Naive thymus-derived CD8-positive, alpha-beta T cell (primary cell): Measurements from ENCODE around the gene PGR. TPM values are rescaled to one million over a fixed set of nuclear protein-coding genes. Genes with fewer than 3 reads are reported as not detected.

Experiments
- ATAC-seq, 2 donors: fragments of 150-1000 bp; cut with Tn5 transposase in 1 of 2; sonication (Bioruptor Pico), chemical (Tn5 transposase) in 1 of 2; 1 replicate in 1 of 2; 2 replicates in 1 of 2; pipeline ENCODE4 v1.10.0; 2021; ENCODE audit warnings: mild to moderate bottlenecking in 2 of 2, moderate library complexity in 2 of 2
- POLR2A ChIA-PET: fragments of 350-600 bp; sonication (Branson Sonifier 250); formaldehyde crosslinking; loops from one replicate; lab custom pipeline; 2021; ENCODE audit warnings: antibody characterized with exemption; lab: Charles Lee
- DNase-seq, 10 donors: peaks; one replicate each; pipeline versions ENCODE4 v3.0.0 to v3.0.0-alpha.2; 2020 to 2022
- H3K27ac Mint-ChIP-seq, 10 donors: one replicate each; pipeline ENCODE4 v1.8.0; 2020 to 2022; ENCODE audit warnings: mild to moderate bottlenecking in 10 of 10, mixed read lengths in 10 of 10, moderate library complexity in 4 of 10, inconsistent platforms in 1 of 10
- H3K27me3 Mint-ChIP-seq, 5 donors: one replicate each; pipeline ENCODE4 v1.8.0; 2021 to 2022; ENCODE audit warnings: mixed read lengths in 5 of 5
- H3K36me3 Mint-ChIP-seq, 3 donors: one replicate each; pipeline ENCODE4 v1.8.0; 2020 to 2022; ENCODE audit warnings: mixed read lengths in 3 of 3, mild to moderate bottlenecking in 2 of 3, inconsistent platforms in 1 of 3
- H3K4me1 Mint-ChIP-seq, 4 donors: one replicate each; pipeline ENCODE4 v1.8.0; 2021 to 2022; ENCODE audit warnings: mixed read lengths in 4 of 4
- H3K4me3 Mint-ChIP-seq, 10 donors: one replicate each; pipeline ENCODE4 v1.8.0; 2020 to 2022; ENCODE audit warnings: mild to moderate bottlenecking in 10 of 10, mixed read lengths in 10 of 10, moderate library complexity in 6 of 10, inconsistent platforms in 1 of 10
- H3K9me3 Mint-ChIP-seq, 9 donors: one replicate each; pipeline ENCODE4 v1.8.0; 2020 to 2022; ENCODE audit warnings: mixed read lengths in 9 of 9, mild to moderate bottlenecking in 3 of 9, inconsistent platforms in 1 of 9, moderate library complexity in 1 of 9
- polyA plus RNA-seq, 3 donors: library from polyadenylated mRNA; unstranded; fragments of 300-500 nt; fragmentation: Illumina TruSeq; gene quantifications; one replicate each; pipeline ENCODE4 v1.2.3, GENCODE V29; 2021
- total RNA-seq, 8 experiments: library from RNA in 2 of 8; stranded (reverse) in 2 of 8; gene quantifications; one replicate each; pipeline ENCODE4 v1.2.3 and lab custom pipeline; 2021 to 2026

Gene PGR
- total and polyA plus RNA-seq, 5 experiments from 2014 or later: not detected

DNA sequence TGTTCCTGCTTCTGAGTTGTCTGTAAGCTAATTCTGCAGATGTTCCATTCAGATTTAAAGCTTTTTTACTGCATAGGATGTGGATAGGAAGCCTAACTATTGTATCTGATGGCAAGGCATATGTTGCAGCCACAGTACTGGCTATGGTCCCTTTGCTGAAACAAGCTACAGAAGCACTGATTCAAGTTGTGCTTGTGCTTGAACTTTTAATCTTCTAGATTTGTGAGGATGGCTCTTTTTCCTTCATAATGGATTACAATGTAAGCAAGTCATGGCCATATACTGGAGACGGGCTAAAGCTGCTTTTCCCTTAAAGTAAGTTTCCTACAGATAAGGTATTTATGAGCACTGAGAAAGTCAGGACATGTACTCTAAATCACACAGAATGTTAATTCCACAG, 138.7 kb downstream of the PGR start:
- POLR2A ChIA-PET: no interaction called here
- DNase-seq (no peak), ATAC-seq (no peak)
- Mint-ChIP-seq H3K27me3 (peaks cover 0 to 5% (median 0%) of the 10 kb centered on the region in 5 donors), H3K4me1 (peaks cover 0 to 4% (median 0%) of the 10 kb centered on the region in 4 donors), H3K36me3 (no peaks in the 10 kb centered on the region), H3K4me3 (no peak overlapping the region), H3K9me3 (peaks cover 0 to 6% (median 0%) of the 10 kb centered on the region in 9 donors), H3K27ac (no peak overlapping the region)

DNA sequence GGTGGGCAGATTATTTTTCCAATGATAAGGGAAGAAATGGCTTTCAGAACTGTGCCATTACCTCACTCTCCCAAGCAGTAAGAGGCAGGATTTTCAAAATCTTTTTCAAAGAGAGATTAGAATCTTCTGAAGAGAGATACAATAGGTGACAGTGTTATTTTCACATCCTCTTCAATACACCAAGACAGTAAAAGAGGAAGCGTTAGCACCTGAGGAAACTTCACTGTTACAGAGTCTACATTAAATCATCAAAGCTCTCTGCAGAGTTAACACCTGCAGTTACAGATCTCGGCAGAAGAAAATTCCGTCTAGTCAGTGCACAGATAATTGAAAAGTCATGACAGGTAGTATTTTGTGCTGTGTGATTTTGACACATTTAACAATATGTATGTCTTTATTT, 144.9 kb downstream of the PGR start:
- Mint-ChIP-seq H3K27ac (no peak overlapping the region), H3K36me3 (no peaks in the 10 kb centered on the region)

DNA sequence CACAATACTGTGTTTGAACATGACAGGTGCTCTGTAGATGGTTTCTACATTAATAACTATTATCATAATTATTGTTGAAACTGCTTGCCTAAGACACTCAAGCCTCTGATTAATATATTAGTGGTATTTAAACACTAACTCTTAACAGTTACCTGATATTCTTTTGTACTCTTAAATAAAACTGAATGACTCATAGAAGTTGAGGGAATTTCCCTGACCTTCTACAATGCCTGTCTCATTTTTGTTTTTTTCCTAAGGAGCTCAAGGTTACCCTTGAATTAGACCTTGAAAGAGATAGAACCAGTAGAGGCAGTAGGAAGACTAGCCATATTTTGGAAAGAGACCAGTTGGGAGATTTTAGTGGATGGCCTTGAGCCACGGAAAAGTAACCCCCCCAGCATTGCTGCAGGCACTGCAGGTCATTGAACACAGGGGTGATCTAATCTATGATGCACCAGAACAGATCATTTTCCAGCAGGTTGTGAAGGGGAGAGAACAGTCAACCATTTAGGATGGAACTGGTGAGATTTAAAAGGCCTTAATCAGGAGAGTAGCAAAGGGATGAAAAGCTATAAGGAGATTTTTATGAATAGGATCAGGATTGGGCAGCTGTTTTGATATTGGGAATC, 148.3 kb downstream of the PGR start:
- H3K27me3 Mint-ChIP-seq: peaks cover 0 to 6% (median 0%) of the 10 kb centered on the region in 5 donors
- peaks cover 0 to 5% (median 0%) of the 10 kb centered on the region in 4 donors for H3K4me1 Mint-ChIP-seq
- H3K27ac Mint-ChIP-seq: no peak overlapping the region
- POLR2A ChIA-PET: no interaction called here
- no peak overlapping the region for H3K4me3 Mint-ChIP-seq
- H3K9me3 Mint-ChIP-seq: peaks cover 0 to 9% (median 0%) of the 10 kb centered on the region in 9 donors
- ATAC-seq: no peak
- no peaks in the 10 kb centered on the region for H3K36me3 Mint-ChIP-seq
- no peak for DNase-seq

More for the DNA sequence above, 144.9 kb downstream of the PGR start:
- POLR2A ChIA-PET: no interaction called here
- Mint-ChIP-seq H3K9me3 (peaks cover 0 to 12% (median 0%) of the 10 kb centered on the region in 9 donors), H3K4me1 (peaks cover 0 to 5% (median 0%) of the 10 kb centered on the region in 4 donors), H3K27me3 (peaks cover 0 to 7% (median 0%) of the 10 kb centered on the region in 5 donors), H3K4me3 (no peak overlapping the region)
- DNase-seq: no peak
- ATAC-seq: no peak

DNA sequence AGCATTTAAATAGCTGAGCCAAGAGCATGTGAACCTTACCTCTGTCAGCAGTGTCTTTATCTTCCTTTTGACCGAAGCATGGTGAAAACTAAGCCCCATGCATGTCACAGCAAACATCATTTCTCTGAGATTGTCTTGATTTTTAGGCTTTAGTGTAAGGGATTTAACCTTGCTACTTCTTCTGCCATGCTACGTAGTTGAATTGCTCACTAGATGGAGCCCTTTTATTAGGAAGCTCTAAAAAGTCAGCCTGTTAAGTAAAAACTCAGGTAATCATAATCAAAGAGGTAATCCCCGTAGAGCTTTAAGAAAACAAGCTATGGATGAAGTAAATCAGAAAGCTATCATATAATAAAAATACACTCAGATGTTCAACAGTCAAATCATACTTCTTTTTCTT, 149.5 kb downstream of the PGR start:
- POLR2A ChIA-PET: no interaction called here
- H3K4me1 Mint-ChIP-seq: peaks cover 0 to 5% (median 0%) of the 10 kb centered on the region in 4 donors
- no peak for DNase-seq
- no peak overlapping the region for H3K4me3 Mint-ChIP-seq
- no peaks in the 10 kb centered on the region for H3K36me3 Mint-ChIP-seq
- no peaks in the 10 kb centered on the region for H3K9me3 Mint-ChIP-seq
- no peak for ATAC-seq
- H3K27me3 Mint-ChIP-seq: no peaks in the 10 kb centered on the region
- no peak overlapping the region for H3K27ac Mint-ChIP-seq
